ENCODE data around the gene GIPR.

GIPR gene

DNA sequence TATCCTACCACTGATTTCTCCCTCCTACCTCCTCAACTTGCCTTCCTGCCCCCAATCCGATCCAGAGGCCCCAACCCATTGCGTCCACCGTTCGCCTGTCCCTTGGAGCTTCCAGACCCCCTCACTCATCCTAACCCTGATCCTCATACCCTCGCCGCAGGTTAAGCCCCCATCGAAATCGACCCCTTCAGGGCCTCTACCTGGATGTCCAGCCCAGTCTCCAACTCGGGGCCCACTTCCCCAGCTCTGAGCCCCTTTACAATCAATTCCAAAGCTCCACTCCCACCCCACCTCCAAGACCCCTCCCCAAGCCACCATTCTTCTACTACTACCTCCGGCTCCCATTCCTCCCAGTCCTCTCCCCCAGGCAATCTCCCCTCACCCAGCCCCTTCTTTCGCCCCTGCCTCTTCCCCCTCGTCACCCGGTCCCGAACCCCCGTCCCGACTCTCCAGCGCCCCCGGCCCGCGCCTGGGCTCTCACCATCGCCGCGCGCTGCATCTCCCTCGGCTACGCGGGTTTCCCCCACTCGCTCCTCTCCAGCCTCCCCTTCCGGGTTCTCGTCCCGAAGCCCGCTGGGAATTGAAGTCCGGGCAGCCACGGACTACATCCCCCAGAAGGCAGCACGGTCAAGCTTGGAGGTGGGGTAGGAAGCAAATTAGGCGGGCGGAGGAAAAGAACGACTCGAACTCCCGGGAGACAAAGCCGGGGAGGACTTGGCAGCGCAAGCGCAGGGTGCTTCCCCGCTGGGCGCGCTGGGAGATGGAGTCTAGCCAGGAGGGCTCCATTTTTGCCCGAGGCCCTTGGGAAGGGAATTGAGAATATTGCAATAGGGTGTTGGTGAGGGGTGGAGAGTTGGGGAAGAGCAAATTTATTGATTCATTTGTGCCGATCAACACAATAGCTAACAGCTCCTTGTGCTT, 62.6 kb downstream of the GIPR start, which contains the start of gene FBXO46 (continued):
- TF ChIP-seq KLF16 (tag by site-specific recombination; IDR thresholded peaks at IDR 0.05) (no peak; the same call in 1 of the 2 replicates), ZNF785 (tag by site-specific recombination; IDR thresholded peaks at IDR 0.05) (no peak), YY1 (tag by site-specific recombination; IDR thresholded peaks at IDR 0.05) (no peak; the same call in 1 of the 2 replicates), KLF8 (tag by site-specific recombination; IDR thresholded peaks at IDR 0.05) (peak; percentile 77), ZNF529 (tag by site-specific recombination; IDR thresholded peaks at IDR 0.05; ENCODE audit: insufficient replicate concordance) (no peak), SCRT2 (tag by site-specific recombination; IDR thresholded peaks at IDR 0.05) (no peak), SP3 (tag by site-specific recombination; IDR thresholded peaks at IDR 0.05) (peak; percentile 95), ZNF544 (tag by site-specific recombination; IDR thresholded peaks at IDR 0.05) (no peak), ZNF670 (tag by site-specific recombination; IDR thresholded peaks at IDR 0.05; ENCODE audit: low read depth) (no peak), ZNF558 (tag by site-specific recombination; IDR thresholded peaks at IDR 0.05) (no peak), ZSCAN23 (tag by site-specific recombination; IDR thresholded peaks at IDR 0.05) (no peak), ZNF561 (tag by site-specific recombination; IDR thresholded peaks at IDR 0.05; ENCODE audit: borderline replicate concordance) (peak; percentile 46; the same call in 1 of the 2 replicates), GLI2 (tag by site-specific recombination; IDR thresholded peaks at IDR 0.05; ENCODE audit: borderline replicate concordance, low read depth) (no peak), ZNF623 (tag by site-specific recombination; IDR thresholded peaks at IDR 0.05) (no peak), ZNF701 (tag by site-specific recombination; IDR thresholded peaks at IDR 0.05) (no peak), ZNF555 (tag by site-specific recombination; conservative IDR thresholded peaks at IDR 0.05) (no peak), ZNF19 (tag by site-specific recombination; IDR thresholded peaks at IDR 0.05; ENCODE audit: low read depth) (0 out of 2 replicates have a peak, but pooled peaks have one; percentile 9), ZNF776 (tag by site-specific recombination; IDR thresholded peaks at IDR 0.05; ENCODE audit: borderline replicate concordance) (no peak), HOXC10 (CRISPR knock-in tag; IDR thresholded peaks at IDR 0.05) (no peak)
- TF ChIP-seq, protein P1, sequence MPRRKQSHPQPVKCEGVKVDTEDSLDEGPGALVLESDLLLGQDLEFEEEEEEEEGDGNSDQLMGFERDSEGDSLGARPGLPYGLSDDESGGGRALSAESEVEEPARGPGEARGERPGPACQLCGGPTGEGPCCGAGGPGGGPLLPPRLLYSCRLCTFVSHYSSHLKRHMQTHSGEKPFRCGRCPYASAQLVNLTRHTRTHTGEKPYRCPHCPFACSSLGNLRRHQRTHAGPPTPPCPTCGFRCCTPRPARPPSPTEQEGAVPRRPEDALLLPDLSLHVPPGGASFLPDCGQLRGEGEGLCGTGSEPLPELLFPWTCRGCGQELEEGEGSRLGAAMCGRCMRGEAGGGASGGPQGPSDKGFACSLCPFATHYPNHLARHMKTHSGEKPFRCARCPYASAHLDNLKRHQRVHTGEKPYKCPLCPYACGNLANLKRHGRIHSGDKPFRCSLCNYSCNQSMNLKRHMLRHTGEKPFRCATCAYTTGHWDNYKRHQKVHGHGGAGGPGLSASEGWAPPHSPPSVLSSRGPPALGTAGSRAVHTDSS (tag by site-specific recombination; IDR thresholded peaks at IDR 0.05) = no peak
- TF ChIP-seq, protein P2, sequence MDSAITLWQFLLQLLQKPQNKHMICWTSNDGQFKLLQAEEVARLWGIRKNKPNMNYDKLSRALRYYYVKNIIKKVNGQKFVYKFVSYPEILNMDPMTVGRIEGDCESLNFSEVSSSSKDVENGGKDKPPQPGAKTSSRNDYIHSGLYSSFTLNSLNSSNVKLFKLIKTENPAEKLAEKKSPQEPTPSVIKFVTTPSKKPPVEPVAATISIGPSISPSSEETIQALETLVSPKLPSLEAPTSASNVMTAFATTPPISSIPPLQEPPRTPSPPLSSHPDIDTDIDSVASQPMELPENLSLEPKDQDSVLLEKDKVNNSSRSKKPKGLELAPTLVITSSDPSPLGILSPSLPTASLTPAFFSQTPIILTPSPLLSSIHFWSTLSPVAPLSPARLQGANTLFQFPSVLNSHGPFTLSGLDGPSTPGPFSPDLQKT (IDR thresholded peaks at IDR 0.05; ENCODE audit: borderline replicate concordance, low read depth, low read length) = no peak
- TF ChIP-seq, protein P3, sequence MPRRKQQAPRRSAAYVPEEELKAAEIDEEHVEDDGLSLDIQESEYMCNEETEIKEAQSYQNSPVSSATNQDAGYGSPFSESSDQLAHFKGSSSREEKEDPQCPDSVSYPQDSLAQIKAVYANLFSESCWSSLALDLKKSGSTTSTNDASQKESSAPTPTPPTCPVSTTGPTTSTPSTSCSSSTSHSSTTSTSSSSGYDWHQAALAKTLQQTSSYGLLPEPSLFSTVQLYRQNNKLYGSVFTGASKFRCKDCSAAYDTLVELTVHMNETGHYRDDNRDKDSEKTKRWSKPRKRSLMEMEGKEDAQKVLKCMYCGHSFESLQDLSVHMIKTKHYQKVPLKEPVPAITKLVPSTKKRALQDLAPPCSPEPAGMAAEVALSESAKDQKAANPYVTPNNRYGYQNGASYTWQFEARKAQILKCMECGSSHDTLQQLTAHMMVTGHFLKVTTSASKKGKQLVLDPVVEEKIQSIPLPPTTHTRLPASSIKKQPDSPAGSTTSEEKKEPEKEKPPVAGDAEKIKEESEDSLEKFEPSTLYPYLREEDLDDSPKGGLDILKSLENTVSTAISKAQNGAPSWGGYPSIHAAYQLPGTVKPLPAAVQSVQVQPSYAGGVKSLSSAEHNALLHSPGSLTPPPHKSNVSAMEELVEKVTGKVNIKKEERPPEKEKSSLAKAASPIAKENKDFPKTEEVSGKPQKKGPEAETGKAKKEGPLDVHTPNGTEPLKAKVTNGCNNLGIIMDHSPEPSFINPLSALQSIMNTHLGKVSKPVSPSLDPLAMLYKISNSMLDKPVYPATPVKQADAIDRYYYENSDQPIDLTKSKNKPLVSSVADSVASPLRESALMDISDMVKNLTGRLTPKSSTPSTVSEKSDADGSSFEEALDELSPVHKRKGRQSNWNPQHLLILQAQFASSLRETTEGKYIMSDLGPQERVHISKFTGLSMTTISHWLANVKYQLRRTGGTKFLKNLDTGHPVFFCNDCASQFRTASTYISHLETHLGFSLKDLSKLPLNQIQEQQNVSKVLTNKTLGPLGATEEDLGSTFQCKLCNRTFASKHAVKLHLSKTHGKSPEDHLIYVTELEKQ (tag by site-specific recombination; IDR thresholded peaks at IDR 0.05; ENCODE audit: borderline replicate concordance) = no peak
- TF ChIP-seq, protein P4, sequence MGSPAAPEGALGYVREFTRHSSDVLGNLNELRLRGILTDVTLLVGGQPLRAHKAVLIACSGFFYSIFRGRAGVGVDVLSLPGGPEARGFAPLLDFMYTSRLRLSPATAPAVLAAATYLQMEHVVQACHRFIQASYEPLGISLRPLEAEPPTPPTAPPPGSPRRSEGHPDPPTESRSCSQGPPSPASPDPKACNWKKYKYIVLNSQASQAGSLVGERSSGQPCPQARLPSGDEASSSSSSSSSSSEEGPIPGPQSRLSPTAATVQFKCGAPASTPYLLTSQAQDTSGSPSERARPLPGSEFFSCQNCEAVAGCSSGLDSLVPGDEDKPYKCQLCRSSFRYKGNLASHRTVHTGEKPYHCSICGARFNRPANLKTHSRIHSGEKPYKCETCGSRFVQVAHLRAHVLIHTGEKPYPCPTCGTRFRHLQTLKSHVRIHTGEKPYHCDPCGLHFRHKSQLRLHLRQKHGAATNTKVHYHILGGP (tag by site-specific recombination; IDR thresholded peaks at IDR 0.05) = no peak
- TF ChIP-seq, protein P5, sequence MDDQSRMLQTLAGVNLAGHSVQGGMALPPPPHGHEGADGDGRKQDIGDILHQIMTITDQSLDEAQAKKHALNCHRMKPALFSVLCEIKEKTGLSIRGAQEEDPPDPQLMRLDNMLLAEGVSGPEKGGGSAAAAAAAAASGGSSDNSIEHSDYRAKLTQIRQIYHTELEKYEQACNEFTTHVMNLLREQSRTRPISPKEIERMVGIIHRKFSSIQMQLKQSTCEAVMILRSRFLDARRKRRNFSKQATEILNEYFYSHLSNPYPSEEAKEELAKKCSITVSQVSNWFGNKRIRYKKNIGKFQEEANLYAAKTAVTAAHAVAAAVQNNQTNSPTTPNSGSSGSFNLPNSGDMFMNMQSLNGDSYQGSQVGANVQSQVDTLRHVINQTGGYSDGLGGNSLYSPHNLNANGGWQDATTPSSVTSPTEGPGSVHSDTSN (CRISPR knock-in tag; IDR thresholded peaks at IDR 0.05) = no peak
- TF ChIP-seq, protein P6, sequence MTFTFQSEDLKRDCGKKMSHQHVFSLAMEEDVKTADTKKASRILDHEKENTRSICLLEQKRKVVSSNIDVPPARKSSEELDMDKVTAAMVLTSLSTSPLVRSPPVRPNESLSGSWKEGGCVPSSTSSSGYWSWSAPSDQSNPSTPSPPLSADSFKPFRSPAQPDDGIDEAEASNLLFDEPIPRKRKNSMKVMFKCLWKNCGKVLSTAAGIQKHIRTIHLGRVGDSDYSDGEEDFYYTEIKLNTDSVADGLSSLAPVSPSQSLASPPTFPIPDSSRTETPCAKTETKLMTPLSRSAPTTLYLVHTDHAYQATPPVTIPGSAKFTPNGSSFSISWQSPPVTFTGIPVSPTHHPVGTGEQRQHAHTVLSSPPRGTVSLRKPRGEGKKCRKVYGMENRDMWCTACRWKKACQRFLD (tag by site-specific recombination; IDR thresholded peaks at IDR 0.05) = no peak
- TF ChIP-seq, protein P7, sequence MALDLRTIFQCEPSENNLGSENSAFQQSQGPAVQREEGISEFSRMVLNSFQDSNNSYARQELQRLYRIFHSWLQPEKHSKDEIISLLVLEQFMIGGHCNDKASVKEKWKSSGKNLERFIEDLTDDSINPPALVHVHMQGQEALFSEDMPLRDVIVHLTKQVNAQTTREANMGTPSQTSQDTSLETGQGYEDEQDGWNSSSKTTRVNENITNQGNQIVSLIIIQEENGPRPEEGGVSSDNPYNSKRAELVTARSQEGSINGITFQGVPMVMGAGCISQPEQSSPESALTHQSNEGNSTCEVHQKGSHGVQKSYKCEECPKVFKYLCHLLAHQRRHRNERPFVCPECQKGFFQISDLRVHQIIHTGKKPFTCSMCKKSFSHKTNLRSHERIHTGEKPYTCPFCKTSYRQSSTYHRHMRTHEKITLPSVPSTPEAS (tag by site-specific recombination; IDR thresholded peaks at IDR 0.05) = no peak
- TF ChIP-seq, protein P8, sequence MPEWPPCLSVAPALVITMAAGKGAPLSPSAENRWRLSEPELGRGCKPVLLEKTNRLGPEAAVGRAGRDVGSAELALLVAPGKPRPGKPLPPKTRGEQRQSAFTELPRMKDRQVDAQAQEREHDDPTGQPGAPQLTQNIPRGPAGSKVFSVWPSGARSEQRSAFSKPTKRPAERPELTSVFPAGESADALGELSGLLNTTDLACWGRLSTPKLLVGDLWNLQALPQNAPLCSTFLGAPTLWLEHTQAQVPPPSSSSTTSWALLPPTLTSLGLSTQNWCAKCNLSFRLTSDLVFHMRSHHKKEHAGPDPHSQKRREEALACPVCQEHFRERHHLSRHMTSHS (tag by site-specific recombination; IDR thresholded peaks at IDR 0.05) = no peak
